Ishikawa (cell line): ENCODE measurements around the gene CPNE4.

Experiments
- RAD21 ChIP-seq: IDR thresholded peaks from 2 replicates; pipeline ENCODE4 v1.6.1; 2012; ENCODE audit warnings: low read depth
- TAF1 ChIP-seq: IDR thresholded peaks from 2 replicates; pipeline ENCODE4 v1.6.1; 2012; ENCODE audit warnings: low read depth, mild to moderate bottlenecking
- TF ChIP-seq, protein P1 (sequence below): IDR thresholded peaks from 2 replicates; pipeline ENCODE4 v1.6.1; 2012
- TF ChIP-seq, protein P2 (sequence below): IDR thresholded peaks from 2 replicates; pipeline ENCODE4 v1.6.1; 2012; ENCODE audit warnings: low read depth, mild to moderate bottlenecking

DNA sequence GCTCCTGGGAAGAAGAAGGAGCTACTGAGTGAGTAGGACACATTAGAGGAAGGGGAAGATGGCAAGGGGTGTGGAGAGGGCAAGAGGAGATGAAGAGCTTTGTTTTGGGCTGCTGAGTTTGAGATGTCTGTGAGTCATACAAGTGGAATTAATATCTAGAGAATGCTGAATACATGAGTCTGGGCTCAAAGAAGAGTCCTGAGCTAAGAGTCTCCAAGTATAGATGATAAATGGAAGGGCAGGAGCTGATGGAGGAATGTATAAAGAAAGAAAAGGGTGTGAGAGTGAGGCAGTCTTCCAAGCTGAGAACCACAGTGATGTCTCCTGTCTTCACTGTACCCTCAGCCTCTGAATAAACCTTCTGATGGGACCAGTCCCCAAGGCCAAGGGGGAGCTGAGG, 326.6 kb downstream of the CPNE4 start:
- TF ChIP-seq, protein P1, sequence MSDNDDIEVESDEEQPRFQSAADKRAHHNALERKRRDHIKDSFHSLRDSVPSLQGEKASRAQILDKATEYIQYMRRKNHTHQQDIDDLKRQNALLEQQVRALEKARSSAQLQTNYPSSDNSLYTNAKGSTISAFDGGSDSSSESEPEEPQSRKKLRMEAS = no peak
- TF ChIP-seq, protein P2, sequence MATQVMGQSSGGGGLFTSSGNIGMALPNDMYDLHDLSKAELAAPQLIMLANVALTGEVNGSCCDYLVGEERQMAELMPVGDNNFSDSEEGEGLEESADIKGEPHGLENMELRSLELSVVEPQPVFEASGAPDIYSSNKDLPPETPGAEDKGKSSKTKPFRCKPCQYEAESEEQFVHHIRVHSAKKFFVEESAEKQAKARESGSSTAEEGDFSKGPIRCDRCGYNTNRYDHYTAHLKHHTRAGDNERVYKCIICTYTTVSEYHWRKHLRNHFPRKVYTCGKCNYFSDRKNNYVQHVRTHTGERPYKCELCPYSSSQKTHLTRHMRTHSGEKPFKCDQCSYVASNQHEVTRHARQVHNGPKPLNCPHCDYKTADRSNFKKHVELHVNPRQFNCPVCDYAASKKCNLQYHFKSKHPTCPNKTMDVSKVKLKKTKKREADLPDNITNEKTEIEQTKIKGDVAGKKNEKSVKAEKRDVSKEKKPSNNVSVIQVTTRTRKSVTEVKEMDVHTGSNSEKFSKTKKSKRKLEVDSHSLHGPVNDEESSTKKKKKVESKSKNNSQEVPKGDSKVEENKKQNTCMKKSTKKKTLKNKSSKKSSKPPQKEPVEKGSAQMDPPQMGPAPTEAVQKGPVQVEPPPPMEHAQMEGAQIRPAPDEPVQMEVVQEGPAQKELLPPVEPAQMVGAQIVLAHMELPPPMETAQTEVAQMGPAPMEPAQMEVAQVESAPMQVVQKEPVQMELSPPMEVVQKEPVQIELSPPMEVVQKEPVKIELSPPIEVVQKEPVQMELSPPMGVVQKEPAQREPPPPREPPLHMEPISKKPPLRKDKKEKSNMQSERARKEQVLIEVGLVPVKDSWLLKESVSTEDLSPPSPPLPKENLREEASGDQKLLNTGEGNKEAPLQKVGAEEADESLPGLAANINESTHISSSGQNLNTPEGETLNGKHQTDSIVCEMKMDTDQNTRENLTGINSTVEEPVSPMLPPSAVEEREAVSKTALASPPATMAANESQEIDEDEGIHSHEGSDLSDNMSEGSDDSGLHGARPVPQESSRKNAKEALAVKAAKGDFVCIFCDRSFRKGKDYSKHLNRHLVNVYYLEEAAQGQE = no peak
- TF ChIP-seq TAF1 (no peak), RAD21 (no peak)
